NT2/D1 (cell line): ENCODE results near the gene LRRC8E.

Experiments used
- DNase-seq: peaks from one replicate; pipeline ENCODE4 v3.0.0-alpha.2; 2011; ENCODE audit warnings: low read depth, low spot score
- H3K27me3 ChIP-seq: 2 replicates; pipeline ENCODE4 v1.6.0; 2011; ENCODE audit warnings: mild to moderate bottlenecking; ENCODE audit not compliant: insufficient read length, insufficient read depth
- H3K36me3 ChIP-seq: 2 replicates; pipeline ENCODE4 v1.6.1; 2011; ENCODE audit warnings: mild to moderate bottlenecking, low read length, mixed read lengths; ENCODE audit not compliant: insufficient read depth, insufficient read length
- H3K4me1 ChIP-seq: 2 replicates; pipeline ENCODE4 v1.5.1; 2011; ENCODE audit not compliant: insufficient read depth, insufficient read length
- H3K4me3 ChIP-seq: 2 replicates; pipeline ENCODE4 v1.5.1; 2011; ENCODE audit warnings: low read depth; ENCODE audit not compliant: insufficient read length
- H3K9ac ChIP-seq: 2 replicates; pipeline ENCODE4 v1.6.0; 2011; ENCODE audit warnings: low read depth; ENCODE audit not compliant: insufficient read length
- H3K9me3 ChIP-seq: 2 replicates; pipeline ENCODE4 v1.5.1; 2011; ENCODE audit warnings: mild to moderate bottlenecking, low read length; ENCODE audit not compliant: insufficient read depth
- SUZ12 ChIP-seq: IDR thresholded peaks from 2 replicates; pipeline ENCODE4 v1.6.1; 2011; ENCODE audit not compliant: insufficient read length, insufficient read depth; ENCODE audit errors: extremely low read depth
- YY1 ChIP-seq: IDR thresholded peaks from 2 replicates; pipeline ENCODE4 v1.6.1; 2011; ENCODE audit not compliant: insufficient read length, insufficient read depth
- ZNF274 ChIP-seq: IDR thresholded peaks from 2 replicates; pipeline ENCODE4 v1.6.1; 2011; ENCODE audit warnings: mild to moderate bottlenecking, low read depth, low read length

The LRRC8E gene

GRCh38 chr19:7940841-7941240 lies 52.5 kb downstream of the LRRC8E start:
- H3K4me3 ChIP-seq: no peak overlapping the region
- DNase-seq: no peak
- H3K9ac ChIP-seq: no peak overlapping the region
- no peaks in the 10 kb centered on the region for H3K27me3 ChIP-seq
- peaks cover 62% of the 10 kb centered on the region for H3K36me3 ChIP-seq
- TF ChIP-seq YY1 (no peak), SUZ12 (no peak), ZNF274 (no peak)
- peaks cover 11% of the 10 kb centered on the region for H3K4me1 ChIP-seq
- H3K9me3 ChIP-seq: no peaks in the 10 kb centered on the region

GRCh38 chr19:7941895-7942596 lies 53.7 kb downstream of the LRRC8E start:
- Histone ChIP-seq H3K9ac (peak overlapping the region; percentile 27), H3K4me3 (peak overlapping the region; percentile 95), H3K36me3 (peaks cover 51% of the 10 kb centered on the region), H3K9me3 (no peaks in the 10 kb centered on the region), H3K4me1 (peaks cover 11% of the 10 kb centered on the region), H3K27me3 (no peaks in the 10 kb centered on the region)
- DNase-seq: no peak
- TF ChIP-seq SUZ12 (no peak), ZNF274 (no peak), YY1 (no peak)

GRCh38 chr19:7942981-7943443 lies 54.7 kb downstream of the LRRC8E start:
- DNase-seq: no peak
- peak overlapping the region; percentile 95 for H3K4me3 ChIP-seq

GRCh38 chr19:7943444-7944176 lies 55.3 kb downstream of the LRRC8E start, which contains the start of gene TIMM44:
Gene TIMM44 (minus strand): TSS chr19:7943666. CDS start chr19:7943651, 15 bp downstream.
- Histone ChIP-seq H3K4me3 (peak within 1 kb of the TSS; percentile 95), H3K9me3 (no peaks in the 10 kb centered on the region), H3K36me3 (peaks cover 41% of the 10 kb centered on the region), H3K4me1 (peaks cover 11% of the 10 kb centered on the region), H3K27me3 (no peaks in the 10 kb centered on the region), H3K9ac (peak within 1 kb of the TSS; percentile 98)
- DNase-seq: peak; percentile 98
- TF ChIP-seq YY1: peak; percentile 88
- no peak for TF ChIP-seq SUZ12

More at GRCh38 chr19:7942981-7943443, 54.7 kb downstream of the LRRC8E start:
- Histone ChIP-seq H3K9me3 (no peaks in the 10 kb centered on the region), H3K9ac (peak overlapping the region; percentile 98), H3K4me1 (peaks cover 11% of the 10 kb centered on the region), H3K27me3 (no peaks in the 10 kb centered on the region), H3K36me3 (peaks cover 43% of the 10 kb centered on the region)
- TF ChIP-seq SUZ12 (no peak), YY1 (no peak), ZNF274 (no peak)

- Histone ChIP-seq H3K9me3 (no peaks in the 10 kb centered on the region), H3K4me3 (peak overlapping the region; percentile 95), H3K27me3 (no peaks in the 10 kb centered on the region), H3K9ac (peak overlapping the region; percentile 80), H3K36me3 (peaks cover 35% of the 10 kb centered on the region), H3K4me1 (peaks cover 11% of the 10 kb centered on the region)
- no peak for TF ChIP-seq SUZ12
- TF ChIP-seq ZNF274: no peak
- DNase-seq: peak; percentile 85
These were observed 56.0 kb downstream of the LRRC8E start for GRCh38 chr19:7944177-7944761.

GRCh38 chr19:7947939-7948338 lies 59.6 kb downstream of the LRRC8E start:
- Histone ChIP-seq H3K27me3 (no peaks in the 10 kb centered on the region), H3K9me3 (no peaks in the 10 kb centered on the region), H3K4me1 (peaks cover 3% of the 10 kb centered on the region), H3K9ac (no peak overlapping the region), H3K4me3 (no peak overlapping the region), H3K36me3 (peaks cover 4% of the 10 kb centered on the region)
- no peak for DNase-seq
- TF ChIP-seq ZNF274: no peak
- no peak for TF ChIP-seq SUZ12
